Ishikawa (cell line): ENCODE results near the gene KBTBD8.

Source experiments
- CEBPB ChIP-seq: IDR thresholded peaks from 2 replicates; pipeline ENCODE4 v1.6.1; 2012
- FOXM1 ChIP-seq: IDR thresholded peaks from 2 replicates; pipeline ENCODE4 v1.6.1; 2012; ENCODE audit warnings: low read depth, borderline replicate concordance
- RAD21 ChIP-seq: IDR thresholded peaks from 2 replicates; pipeline ENCODE4 v1.6.1; 2012; ENCODE audit warnings: low read depth
- TAF1 ChIP-seq: IDR thresholded peaks from 2 replicates; pipeline ENCODE4 v1.6.1; 2012; ENCODE audit warnings: low read depth, mild to moderate bottlenecking
- YY1 ChIP-seq: IDR thresholded peaks from 2 replicates; pipeline ENCODE4 v1.6.1; 2012; ENCODE audit warnings: low read depth

DNA sequence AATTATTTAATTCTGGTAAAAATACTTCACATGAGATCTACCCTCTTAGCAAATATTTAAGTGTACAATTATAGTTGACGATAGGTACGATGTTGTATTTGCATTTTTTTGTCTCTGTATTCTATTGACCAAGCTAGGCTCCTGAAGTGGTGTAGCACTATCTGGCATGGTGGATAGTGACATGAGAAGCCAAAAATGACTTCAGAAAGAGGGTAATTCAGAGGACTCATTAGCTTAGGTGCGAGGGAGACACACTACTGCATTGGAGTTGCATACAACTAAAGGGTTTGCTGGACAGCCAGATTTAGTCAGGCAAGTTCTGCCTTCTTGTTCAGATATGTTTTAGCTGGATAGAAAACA is 50.6 kb downstream of the KBTBD8 start:
- TF ChIP-seq RAD21 (no peak), YY1 (no peak), TAF1 (no peak), FOXM1 (no peak), CEBPB (no peak)
